Stimulated activated CD4-positive, alpha-beta T cell treated with anti-CD3 and anti-CD28 coated beads, TNF-alpha, amount 100 ng/mL, for 1 hour (primary cell): Measurements from ENCODE around the gene MAP3K9.

Experiments used
- DNase-seq, 3 donors: peaks; one replicate each; pipeline ENCODE4 v3.0.0-alpha.2; 2020; ENCODE audit warnings: low read depth in 3 of 3, low spot score in 1 of 3

Gene MAP3K9

GRCh38 chr14:70700955-70701585 lies 108.2 kb downstream of the MAP3K9 start:
- DNase-seq = no peak

GRCh38 chr14:70699646-70700045 lies 109.7 kb downstream of the MAP3K9 start:
- no peak for DNase-seq

DNA sequence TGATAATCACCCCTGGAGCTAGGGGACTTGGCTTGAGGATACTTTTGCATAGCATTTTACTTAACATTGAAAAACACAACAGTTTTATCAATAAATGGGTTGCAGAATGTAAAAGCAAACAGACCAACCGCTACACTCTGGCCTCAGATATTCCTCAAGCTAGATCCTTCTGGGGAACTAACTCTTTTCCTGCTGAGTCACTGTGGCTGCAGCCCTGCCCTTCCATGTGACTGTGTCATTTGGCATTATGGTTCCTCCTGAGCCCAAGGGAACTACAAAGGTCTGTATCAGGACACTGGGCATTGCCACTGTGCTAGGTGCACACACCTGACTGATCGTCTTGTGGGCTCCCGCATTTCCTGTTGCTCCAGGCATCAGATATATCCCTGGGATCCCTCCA lies 111.0 kb downstream of the MAP3K9 start:
- DNase-seq = no peak

GRCh38 chr14:70697701-70698100 lies 111.6 kb downstream of the MAP3K9 start:
- DNase-seq = no peak

- no peak for DNase-seq
Measured at GRCh38 chr14:70696026-70696425, 113.3 kb downstream of the MAP3K9 start.

- DNase-seq = no peak
Measured at GRCh38 chr14:70692210-70692609, 117.1 kb downstream of the MAP3K9 start.

DNA sequence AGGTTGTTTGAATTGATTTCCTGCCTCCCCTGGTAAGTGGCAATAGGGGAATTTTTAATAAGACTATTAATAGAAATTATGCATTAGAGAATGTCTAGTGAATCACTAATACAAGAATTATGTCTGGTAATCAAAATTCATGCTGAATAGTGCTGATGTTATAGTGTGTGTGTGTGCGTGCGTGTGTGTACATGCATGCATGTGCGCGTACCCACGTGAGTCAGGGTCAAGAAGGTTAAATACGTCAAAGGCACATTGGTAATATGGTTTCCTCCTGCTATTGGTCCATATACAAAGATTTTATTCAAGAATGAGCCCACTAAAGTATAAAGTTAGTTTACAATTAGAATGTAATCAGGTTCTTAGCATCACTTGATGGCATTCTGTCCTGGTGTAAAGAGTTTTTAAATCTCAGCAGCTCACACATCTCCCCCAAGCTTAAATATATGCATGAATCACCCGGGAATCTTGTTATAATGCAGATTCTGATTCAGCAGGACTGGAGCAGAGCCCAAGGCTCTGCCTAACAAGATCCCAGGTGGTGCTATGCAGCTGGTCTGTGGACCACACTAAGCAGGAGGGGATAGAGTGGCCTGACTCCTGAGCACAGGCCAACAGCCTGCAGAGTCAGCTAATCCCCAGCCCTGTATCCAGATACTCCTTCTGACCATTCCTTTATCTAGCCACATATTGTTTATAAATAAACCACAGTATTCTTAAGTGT lies 123.7 kb downstream of the MAP3K9 start:
- no peak for DNase-seq

DNA sequence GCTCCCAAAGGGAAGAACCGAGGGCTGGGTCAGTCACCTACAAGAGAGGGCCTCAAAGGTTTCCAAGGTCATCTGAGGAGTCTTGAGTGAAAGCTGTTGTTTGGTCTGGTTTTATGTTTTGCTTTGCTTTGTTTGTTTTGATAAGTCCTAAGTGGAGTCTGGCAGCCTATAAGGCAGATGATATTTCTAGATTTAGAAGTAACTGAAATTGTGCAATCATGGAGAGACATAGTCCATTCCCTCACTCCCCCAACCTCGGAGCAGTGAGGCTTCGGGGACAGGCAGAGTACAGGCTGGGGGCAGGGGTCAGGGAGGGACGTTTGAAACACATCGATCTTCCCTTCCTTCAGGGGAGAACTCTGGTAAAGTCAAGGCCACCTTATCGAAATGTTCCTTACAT lies 125.3 kb downstream of the MAP3K9 start:
- no peak for DNase-seq

DNA sequence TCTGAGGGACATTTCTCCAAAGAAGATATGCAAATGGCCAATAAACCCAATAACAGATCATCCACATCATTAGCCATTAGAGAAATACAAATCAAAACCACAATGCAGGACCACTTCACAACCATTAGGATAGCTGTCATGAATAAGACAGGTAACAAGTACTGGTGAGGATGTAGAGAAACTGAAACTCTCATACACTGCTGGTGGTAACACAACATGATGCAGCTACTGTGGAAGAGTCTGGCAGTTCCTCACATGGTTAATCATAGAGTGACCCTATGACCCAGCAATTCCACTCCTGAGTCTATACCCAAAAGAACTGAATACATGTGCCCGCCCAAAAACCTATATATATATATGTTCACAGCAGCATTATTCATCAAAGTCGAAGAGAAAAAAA lies 128.6 kb downstream of the MAP3K9 start:
- DNase-seq = no peak

DNA sequence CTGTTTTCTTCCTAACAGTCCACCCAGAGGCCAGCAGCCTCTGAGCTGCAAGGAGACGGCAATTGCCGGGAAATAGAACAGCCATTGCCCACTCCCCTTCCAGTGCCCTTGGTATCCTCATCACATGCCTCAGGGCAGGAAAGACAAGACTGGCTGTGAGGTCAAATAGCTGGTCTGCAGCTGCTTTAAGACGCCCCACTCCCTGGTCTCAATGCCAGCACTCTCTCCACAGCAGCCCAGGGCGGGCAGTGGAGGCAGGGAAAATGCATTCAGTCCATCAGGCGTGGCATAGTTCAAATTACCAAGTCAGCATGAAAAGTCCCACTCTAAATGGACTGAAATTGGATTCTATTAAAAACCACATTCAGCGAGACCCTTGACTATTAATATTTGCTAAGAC lies 132.0 kb downstream of the MAP3K9 start:
- DNase-seq = no peak
